NCI-H187 treated with DMSO at 0.1 percent for 48 hours (cell line): ENCODE data around the gene BCR.

Source experiments
- DNase-seq: peaks from one replicate; lab custom pipeline; 2025; lab: John Stamatoyannopoulos, UW

Gene BCR

GRCh38 chr22:23199159-23199558 is 18.9 kb downstream of the BCR start:
- no peak for DNase-seq

- DNase-seq = no peak
Observed at GRCh38 chr22:23200898-23201297, 20.6 kb downstream of the BCR start.

GRCh38 chr22:23202812-23203451 is 22.6 kb downstream of the BCR start:
- no peak for DNase-seq

- DNase-seq = no peak
Observed at GRCh38 chr22:23203452-23204124, 23.3 kb downstream of the BCR start.

- no peak for DNase-seq
Observed at GRCh38 chr22:23204125-23204488, 23.8 kb downstream of the BCR start.

GRCh38 chr22:23204541-23205157 is 24.3 kb downstream of the BCR start:
- no peak for DNase-seq

GRCh38 chr22:23205339-23206049 is 25.2 kb downstream of the BCR start:
- no peak for DNase-seq

GRCh38 chr22:23206915-23207314 is 26.6 kb downstream of the BCR start:
- no peak for DNase-seq

- no peak for DNase-seq
Observed at GRCh38 chr22:23207729-23208393, 27.6 kb downstream of the BCR start.

- DNase-seq = no peak
Observed at GRCh38 chr22:23210428-23211170, 30.3 kb downstream of the BCR start.

GRCh38 chr22:23211622-23212021 is 31.3 kb downstream of the BCR start:
- DNase-seq = no peak

- DNase-seq = peak; percentile 65
Observed at GRCh38 chr22:23212061-23213021, 32.0 kb downstream of the BCR start.

GRCh38 chr22:23213022-23213555 is 32.8 kb downstream of the BCR start:
- DNase-seq = no peak

- no peak for DNase-seq
Observed at GRCh38 chr22:23213581-23214334, 33.4 kb downstream of the BCR start.

- no peak for DNase-seq
Observed at GRCh38 chr22:23214398-23214797, 34.1 kb downstream of the BCR start.

GRCh38 chr22:23215294-23216241 is 35.3 kb downstream of the BCR start:
- no peak for DNase-seq

- DNase-seq = no peak
Observed at GRCh38 chr22:23216461-23217170, 36.3 kb downstream of the BCR start.
